Gastrocnemius medialis (tissue), 4 donors: Measurements from ENCODE around the gene IPO5. TPM values are rescaled to one million over a fixed set of nuclear protein-coding genes. Genes with fewer than 3 reads are reported as not detected.

Source experiments
- ATAC-seq, 2 donors: fragments of 150-250 bp; one replicate each; pipeline ENCODE4 v1.9.1; 2016
- DNase-seq, 2 donors: peaks; one replicate each; pipeline ENCODE4 v3.0.0-alpha.2; 2019
- H3K27ac ChIP-seq, 4 donors: fragments of 200-600 bp; sonication (generic); 1 replicate in 1 of 4; 2 replicates in 3 of 4; pipeline ENCODE4 v1.5.1; 2016 to 2018; ENCODE audit warnings: mild to moderate bottlenecking in 2 of 4, moderate library complexity in 1 of 4
- H3K27me3 ChIP-seq, 3 donors: fragments of 200-600 bp; sonication (generic) in 2 of 3; 1 replicate in 1 of 3; 2 replicates in 2 of 3; pipeline versions ENCODE4 v1.5.1 to v1.6.0; 2016 to 2019; ENCODE audit warnings: mild to moderate bottlenecking in 1 of 3, moderate library complexity in 1 of 3
- H3K36me3 ChIP-seq, 2 donors: fragments of 200-600 bp; sonication (generic) in 1 of 2; one replicate each; pipeline ENCODE4 v1.5.1; 2017 to 2018
- H3K4me1 ChIP-seq, 2 donors: fragments of 200-600 bp; sonication (generic) in 1 of 2; one replicate each; pipeline ENCODE4 v1.5.1; 2016 to 2017; ENCODE audit warnings: mild to moderate bottlenecking in 2 of 2
- H3K4me3 ChIP-seq, 4 donors: fragments of 200-600 bp; sonication (generic) in 3 of 4; 1 replicate in 1 of 4; 2 replicates in 3 of 4; pipeline ENCODE4 v1.5.1; 2016 to 2019; ENCODE audit warnings: mild to moderate bottlenecking in 2 of 4
- H3K9me3 ChIP-seq, 3 donors: fragments of 200-600 bp; sonication (generic) in 2 of 3; 1 replicate in 1 of 3; 2 replicates in 2 of 3; pipeline ENCODE4 v1.5.1; 2016 to 2019
- CTCF ChIP-seq, 5 experiments: fragments of 450-650 bp in 3 of 5; fragments of 200-600 bp in 2 of 5; sonication (generic) in 2 of 5; IDR thresholded peaks in 4 of 5; conservative IDR thresholded peaks in 1 of 5; 1 replicate in 4 of 5; 2 replicates in 1 of 5; pipeline ENCODE4 v1.5.1; 2016 to 2019; ENCODE audit warnings: antibody characterized with exemption in 5 of 5, mild to moderate bottlenecking in 3 of 5, moderate library complexity in 3 of 5
- POLR2A ChIP-seq, 2 donors: fragments of 450-650 bp; IDR thresholded peaks; one replicate each; pipeline ENCODE4 v1.6.1; 2017; ENCODE audit warnings: antibody characterized with exemption in 2 of 2, mild to moderate bottlenecking in 2 of 2, moderate library complexity in 2 of 2
- in situ Hi-C, 4 donors: fragments of 200-750 bp; cut with MboI; loops; one replicate each; pipeline versions ENCODE4 v1.15.0 to v1.8.0; 2017; ENCODE audit warnings: low sequenced_read_pairs in 4 of 4
- intact Hi-C: fragments of 100-400 bp; cut with DNase I; formaldehyde crosslinking; loops from one replicate; pipeline ENCODE4 v1.15.1; 2023; ENCODE audit warnings: low total_unique reads
- total RNA-seq, 4 donors: library from RNA; depleted of rRNA; stranded (reverse); fragments of >200 nt; gene quantifications; one replicate each; pipeline versions ENCODE4 v1.1.0 to v1.2.3, GENCODE V29; 2016

Gene IPO5
- total RNA-seq, 4 donors from 2014 or later = 157 to 184 (median 177) TPM

DNA sequence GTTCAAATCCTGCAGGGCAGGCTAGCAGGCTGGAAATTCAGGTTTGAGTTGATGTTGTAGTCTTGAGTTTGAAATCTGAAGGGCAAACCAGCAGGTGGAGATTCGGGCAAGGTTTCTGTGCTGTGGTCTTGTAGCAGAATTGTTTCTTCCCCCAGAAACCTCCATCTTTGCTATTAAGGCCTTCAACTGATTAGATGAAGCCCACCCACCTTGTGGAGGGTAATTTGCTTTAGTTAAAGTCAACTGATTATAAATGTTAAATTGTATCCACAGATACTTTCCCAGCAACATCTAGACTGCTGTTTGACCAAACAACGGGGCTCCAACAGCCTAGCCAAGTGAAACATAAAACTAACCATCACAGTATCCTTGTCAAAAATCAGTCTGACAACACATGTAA, 9.4 kb downstream of the IPO5 start:
- Histone ChIP-seq H3K27me3 (no peaks in the 10 kb centered on the region), H3K9me3 (no peaks in the 10 kb centered on the region), H3K36me3 (no peaks in the 10 kb centered on the region), H3K4me1 (no peaks in the 10 kb centered on the region), H3K4me3 (no peak overlapping the region), H3K27ac (no peak overlapping the region)
- intact Hi-C loops = no loop called here
- no peak for ATAC-seq
- in situ Hi-C loops = no loop called here
- no peak for TF ChIP-seq POLR2A (IDR thresholded peaks at IDR 0.05)
- TF ChIP-seq CTCF (IDR thresholded peaks at IDR 0.05 in 4 of 5, conservative IDR thresholded peaks at IDR 0.05 in 1 of 5) = no peak
- no peak for DNase-seq

DNA sequence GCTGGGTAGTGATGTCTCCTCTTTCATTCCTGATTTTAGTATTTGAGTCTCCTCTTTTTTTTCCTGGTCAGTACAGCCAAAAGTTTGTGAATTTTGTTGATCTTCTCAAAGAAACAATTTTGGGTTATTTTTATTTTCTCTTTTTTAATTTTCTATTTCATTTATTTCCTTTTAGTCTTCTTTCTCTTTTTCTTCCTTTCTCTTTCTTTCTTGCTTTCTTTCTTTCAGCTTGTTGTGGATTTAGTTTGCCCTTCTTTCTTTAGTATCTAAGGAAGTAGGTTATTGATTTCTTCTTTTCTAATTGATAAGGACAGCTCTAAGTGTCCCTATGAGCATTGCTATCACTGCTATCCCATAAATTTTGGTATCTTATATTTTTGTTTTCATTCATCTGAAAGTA, 13.8 kb downstream of the IPO5 start:
- no peak for TF ChIP-seq POLR2A (IDR thresholded peaks at IDR 0.05)
- TF ChIP-seq CTCF (IDR thresholded peaks at IDR 0.05 in 4 of 5, conservative IDR thresholded peaks at IDR 0.05 in 1 of 5) = no peak

GRCh38 chr13:97967948-97968347, 14.5 kb downstream of the IPO5 start:
- H3K4me3 ChIP-seq = no peak overlapping the region
- TF ChIP-seq CTCF (IDR thresholded peaks at IDR 0.05 in 4 of 5, conservative IDR thresholded peaks at IDR 0.05 in 1 of 5) (no peak), POLR2A (IDR thresholded peaks at IDR 0.05) (no peak)
- H3K4me1 ChIP-seq = no peaks in the 10 kb centered on the region
- intact Hi-C loops = no loop called here
- ATAC-seq = no peak
- DNase-seq = no peak
- H3K27me3 ChIP-seq = no peaks in the 10 kb centered on the region
- in situ Hi-C loops = no loop called here
- H3K27ac ChIP-seq = no peak overlapping the region
- H3K36me3 ChIP-seq = no peaks in the 10 kb centered on the region
- H3K9me3 ChIP-seq = no peaks in the 10 kb centered on the region

More for the DNA sequence above, 13.8 kb downstream of the IPO5 start:
- Histone ChIP-seq H3K27ac (no peak overlapping the region), H3K4me3 (no peak overlapping the region), H3K36me3 (no peaks in the 10 kb centered on the region), H3K9me3 (no peaks in the 10 kb centered on the region), H3K27me3 (no peaks in the 10 kb centered on the region), H3K4me1 (no peaks in the 10 kb centered on the region)
- no peak for DNase-seq
- intact Hi-C loops = no loop called here
- no peak for ATAC-seq
- in situ Hi-C loops = no loop called here

GRCh38 chr13:97971519-97971918, 18.0 kb downstream of the IPO5 start:
- no peak overlapping the region for H3K4me3 ChIP-seq
- intact Hi-C loops (loop anchor here (10.0 kb wide), 1 partner anchor 747 kb away; the partner anchor contains the start of gene MBNL2), in situ Hi-C loops (no loop called here)
- no peaks in the 10 kb centered on the region for H3K27me3 ChIP-seq
- no peak overlapping the region for H3K27ac ChIP-seq
- TF ChIP-seq CTCF (IDR thresholded peaks at IDR 0.05 in 4 of 5, conservative IDR thresholded peaks at IDR 0.05 in 1 of 5) (no peak), POLR2A (IDR thresholded peaks at IDR 0.05) (no peak)
- peaks cover 0 to 5% of the 10 kb centered on the region in 2 donors for H3K4me1 ChIP-seq
- H3K36me3 ChIP-seq = no peaks in the 10 kb centered on the region
- ATAC-seq (no peak), DNase-seq (no peak)
- no peaks in the 10 kb centered on the region for H3K9me3 ChIP-seq

DNA sequence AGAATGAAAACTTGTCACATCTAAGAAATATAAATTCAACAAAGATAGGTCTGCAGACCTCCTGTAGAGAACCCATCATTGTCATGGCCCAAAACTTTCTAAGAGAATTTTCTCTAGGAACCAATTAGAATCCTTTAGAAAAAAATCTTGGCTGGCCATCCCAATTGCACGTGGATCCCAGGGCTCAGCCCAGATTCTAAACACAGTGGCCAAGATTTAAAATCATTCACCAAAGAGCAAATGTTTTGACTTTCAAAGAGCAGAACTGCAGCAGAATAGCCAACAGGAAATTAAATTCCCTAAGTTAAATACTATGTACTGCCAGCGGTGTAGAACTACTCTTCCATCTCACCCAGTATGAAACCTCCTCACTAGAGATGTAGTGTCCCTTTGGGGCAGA, 21.3 kb downstream of the IPO5 start:
- DNase-seq (no peak), ATAC-seq (no peak)
- H3K4me1 ChIP-seq = peaks cover 26 to 31% of the 10 kb centered on the region in 2 donors
- no peak overlapping the region for H3K4me3 ChIP-seq
- intact Hi-C loops (loop anchor here (10.0 kb wide), 1 partner anchor 750 kb away; the partner anchor contains the start of gene MBNL2), in situ Hi-C loops (no loop called here)
- TF ChIP-seq CTCF (IDR thresholded peaks at IDR 0.05 in 4 of 5, conservative IDR thresholded peaks at IDR 0.05 in 1 of 5) (no peak), POLR2A (IDR thresholded peaks at IDR 0.05) (no peak)
- H3K27me3 ChIP-seq = no peaks in the 10 kb centered on the region
- H3K9me3 ChIP-seq = no peaks in the 10 kb centered on the region
- no peaks in the 10 kb centered on the region for H3K36me3 ChIP-seq
- no peak overlapping the region for H3K27ac ChIP-seq
